ENCODE measurements around the gene HP1BP3.

HP1BP3 gene

GRCh38 chr1:20760322-20760721 is 26.8 kb downstream of the HP1BP3 start:
- no peak overlapping the region for H3K4me2 ChIP-seq (ENCODE audit: low read length)
- H3K9ac ChIP-seq = no peak overlapping the region
- H3K79me2 ChIP-seq = no peaks in the 10 kb centered on the region
- no peak for TF ChIP-seq CTCF (IDR thresholded peaks at IDR 0.05)
- no peak overlapping the region for H2AFZ ChIP-seq
- H3K36me3 ChIP-seq (ENCODE audit: control insufficient read depth, insufficient read depth, low read length) = no peaks in the 10 kb centered on the region
- no peak overlapping the region for H3K27ac ChIP-seq
- no peak overlapping the region for H3K4me3 ChIP-seq (ENCODE audit: low read depth, low read length)
- H3K9me3 ChIP-seq (ENCODE audit: control insufficient read depth, low read length) = no peaks in the 10 kb centered on the region
- no peaks in the 10 kb centered on the region for H3K27me3 ChIP-seq (ENCODE audit: control insufficient read depth, insufficient read depth, low read length)
- no peaks in the 10 kb centered on the region for H3K4me1 ChIP-seq

GRCh38 chr1:20753589-20753988 is 33.5 kb downstream of the HP1BP3 start:
- Histone ChIP-seq H3K79me2 (no peaks in the 10 kb centered on the region), H2AFZ (no peak overlapping the region), H3K9ac (no peak overlapping the region), H3K27me3 (ENCODE audit: control insufficient read depth, insufficient read depth, low read length) (no peaks in the 10 kb centered on the region), H3K27ac (no peak overlapping the region), H3K4me1 (no peaks in the 10 kb centered on the region), H3K4me2 (ENCODE audit: low read length) (no peak overlapping the region), H3K4me3 (ENCODE audit: low read depth, low read length) (no peak overlapping the region), H3K36me3 (ENCODE audit: control insufficient read depth, insufficient read depth, low read length) (no peaks in the 10 kb centered on the region), H3K9me3 (ENCODE audit: control insufficient read depth, low read length) (no peaks in the 10 kb centered on the region)
- no peak for TF ChIP-seq CTCF (IDR thresholded peaks at IDR 0.05)

- no peak overlapping the region for H3K4me3 ChIP-seq (ENCODE audit: low read depth, low read length)
Observed at GRCh38 chr1:20751462-20751990, 35.6 kb downstream of the HP1BP3 start.

GRCh38 chr1:20742671-20743070 is 44.4 kb downstream of the HP1BP3 start:
- Histone ChIP-seq H2AFZ (no peak overlapping the region), H3K4me1 (no peaks in the 10 kb centered on the region), H3K4me2 (ENCODE audit: low read length) (no peak overlapping the region), H3K79me2 (no peaks in the 10 kb centered on the region), H3K36me3 (ENCODE audit: control insufficient read depth, insufficient read depth, low read length) (no peaks in the 10 kb centered on the region), H3K9me3 (ENCODE audit: control insufficient read depth, low read length) (no peaks in the 10 kb centered on the region), H3K4me3 (ENCODE audit: low read depth, low read length) (no peak overlapping the region), H3K27me3 (ENCODE audit: control insufficient read depth, insufficient read depth, low read length) (no peaks in the 10 kb centered on the region), H3K27ac (no peak overlapping the region), H3K9ac (no peak overlapping the region)
- TF ChIP-seq CTCF (IDR thresholded peaks at IDR 0.05) = no peak

More at GRCh38 chr1:20751462-20751990, 35.6 kb downstream of the HP1BP3 start:
- Histone ChIP-seq H3K4me1 (no peaks in the 10 kb centered on the region), H3K9ac (no peak overlapping the region), H3K9me3 (ENCODE audit: control insufficient read depth, low read length) (no peaks in the 10 kb centered on the region), H3K79me2 (no peaks in the 10 kb centered on the region), H3K27ac (no peak overlapping the region), H3K36me3 (ENCODE audit: control insufficient read depth, insufficient read depth, low read length) (no peaks in the 10 kb centered on the region), H3K4me2 (ENCODE audit: low read length) (no peak overlapping the region), H2AFZ (no peak overlapping the region), H3K27me3 (ENCODE audit: control insufficient read depth, insufficient read depth, low read length) (no peaks in the 10 kb centered on the region)
- no peak for TF ChIP-seq CTCF (IDR thresholded peaks at IDR 0.05)

GRCh38 chr1:20740781-20741180 is 46.3 kb downstream of the HP1BP3 start:
- no peak overlapping the region for H2AFZ ChIP-seq
- no peaks in the 10 kb centered on the region for H3K27me3 ChIP-seq (ENCODE audit: control insufficient read depth, insufficient read depth, low read length)
- H3K79me2 ChIP-seq = no peaks in the 10 kb centered on the region
- H3K4me1 ChIP-seq = no peaks in the 10 kb centered on the region
- no peak overlapping the region for H3K4me3 ChIP-seq (ENCODE audit: low read depth, low read length)
- H3K36me3 ChIP-seq (ENCODE audit: control insufficient read depth, insufficient read depth, low read length) = no peaks in the 10 kb centered on the region
- H3K27ac ChIP-seq = no peak overlapping the region
- no peaks in the 10 kb centered on the region for H3K9me3 ChIP-seq (ENCODE audit: control insufficient read depth, low read length)
- no peak overlapping the region for H3K9ac ChIP-seq
- H3K4me2 ChIP-seq (ENCODE audit: low read length) = no peak overlapping the region
- no peak for TF ChIP-seq CTCF (IDR thresholded peaks at IDR 0.05)
